ENCODE results near the gene CRABP2. TPM values are rescaled to one million over a fixed set of nuclear protein-coding genes. Genes with fewer than 3 reads are reported as not detected.

The CRABP2 gene
- total and polyA plus RNA-seq, 2 of the 13 experiments (the other 11 are each of a cell fraction or from before 2014, with no cell fraction given) = 0.40 to 0.60 TPM

- H3K9me3 ChIP-seq (ENCODE audit: low read length) = no peaks in the 10 kb centered on the region
- ChIA-PET CTCF (ENCODE audit: low intra/inter-chr PET ratio, low total read pairs) (no interaction called here), POLR2A (interaction anchor here (0.8 kb wide), 2 partner anchors 34 to 76 kb away, joined by 3 to 4 read pairs; partner anchors contain the start of gene METTL25B)
- in situ Hi-C loops (cut with HindIII; ENCODE audit: extremely low pct_ligation_motif_present, low pct_unique_long_range_greater_than_20kb) = no loop called here
- H3K4me1 ChIP-seq (ENCODE audit: insufficient read depth, low read length) = peaks cover 20% of the 10 kb centered on the region
- no peak overlapping the region for H3K27ac ChIP-seq (ENCODE audit: extremely low read length, insufficient read depth, low read length)
- H3K79me2 ChIP-seq (ENCODE audit: insufficient read depth, low read length) = no peaks in the 10 kb centered on the region
- no peak for DNase-seq (ENCODE audit: low spot score)
- peaks cover 85% of the 10 kb centered on the region for H4K20me1 ChIP-seq (ENCODE audit: insufficient read depth, low read length)
- intact Hi-C loops (cut with micrococcal nuclease; ENCODE audit: unreplicated experiment) = no loop called here
- H3K9ac ChIP-seq (ENCODE audit: insufficient read depth, low read depth, low read length) = no peak overlapping the region
- H3K4me3 ChIP-seq (replicated peaks in 1 of 3; ENCODE audit: insufficient read depth in 1 of 3, low read depth in 2 of 3, low read length in 3 of 3) = no peak overlapping the region
- BruUV-seq (replicated peaks) = no TSS peak
- 92% methylated on average over 12 of the region's 16 CpGs for WGBS (ENCODE audit: low lambda C conversion rate)
- H3K36me3 ChIP-seq (replicated peaks in 1 of 2; ENCODE audit: control insufficient read depth in 1 of 2, insufficient read depth in 2 of 2, low read length in 2 of 2) = 0 out of 5 replicates have a peak, but pooled peaks cover 0 to 1% of the 10 kb centered on the region in 2 experiments
- FAIRE-seq = no peak
- no peaks in the 10 kb centered on the region for H3K27me3 ChIP-seq (ENCODE audit: control insufficient read depth in 1 of 2, insufficient read depth in 2 of 2, low read length in 2 of 2)
- ATAC-seq = no peak
- H2AFZ ChIP-seq (ENCODE audit: low read length) = no peak overlapping the region
- H3K4me2 ChIP-seq (ENCODE audit: low read depth, low read length) = no peak overlapping the region
- TF ChIP-seq AGO1 (IDR thresholded peaks at IDR 0.05; ENCODE audit: low read depth, low read length, poor library complexity, severe bottlenecking) = peak; percentile 36
- TF ChIP-seq ZNF251 (CRISPR knock-in tag; IDR thresholded peaks at IDR 0.05) = no peak
- no peak for TF ChIP-seq PBX3 (CRISPR knock-in tag; IDR thresholded peaks at IDR 0.05; ENCODE audit: borderline replicate concordance)
- TF ChIP-seq PITX1 (CRISPR knock-in tag; IDR thresholded peaks at IDR 0.05) = no peak
- TF ChIP-seq UBTF (CRISPR knock-in tag; IDR thresholded peaks at IDR 0.05) = no peak
- no peak for TF ChIP-seq ZZZ3 (CRISPR knock-in tag; IDR thresholded peaks at IDR 0.05; ENCODE audit: borderline replicate concordance)
- TF ChIP-seq AGO2 (optimal IDR thresholded peaks at IDR 0.05; ENCODE audit: low read depth, low read length) = peak; percentile 80
- TF ChIP-seq KMT2B (CRISPR knock-in tag; IDR thresholded peaks at IDR 0.05) = no peak
- TF ChIP-seq SIX4 (CRISPR knock-in tag; IDR thresholded peaks at IDR 0.05) = no peak
- peak; percentile 30; the same call in 1 of the 2 replicates for TF ChIP-seq POLR2G (IDR thresholded peaks at IDR 0.05; ENCODE audit: low read depth, low read length)
- no peak for TF ChIP-seq ZNF83 (CRISPR knock-in tag; IDR thresholded peaks at IDR 0.05; ENCODE audit: borderline replicate concordance)
- TF ChIP-seq MIER2 (CRISPR knock-in tag; IDR thresholded peaks at IDR 0.05) = peak; percentile 92
- no peak for TF ChIP-seq ZNF564 (CRISPR knock-in tag; IDR thresholded peaks at IDR 0.05)
- 0 out of 2 replicates have a peak, but pooled peaks have one; percentile 40 for TF ChIP-seq AKAP8 (CRISPR knock-in tag; IDR thresholded peaks at IDR 0.05)
- TF ChIP-seq RBFOX2 (IDR thresholded peaks at IDR 0.05; ENCODE audit: low read depth, low read length) = peak; percentile 61
- TF ChIP-seq ZBTB21 (CRISPR knock-in tag; IDR thresholded peaks at IDR 0.05) = no peak
- TF ChIP-seq CENPBD1 (CRISPR knock-in tag; IDR thresholded peaks at IDR 0.05; ENCODE audit: borderline replicate concordance, low read depth) = no peak
- TF ChIP-seq KDM1A (CRISPR knock-in tag; IDR thresholded peaks at IDR 0.05) = no peak
- TF ChIP-seq REL (CRISPR knock-in tag; conservative IDR thresholded peaks at IDR 0.05) = no peak
- peak; percentile 12; the same call in 1 of the 2 replicates for TF ChIP-seq SAP130 (CRISPR knock-in tag; IDR thresholded peaks at IDR 0.05; ENCODE audit: low read depth)
Observed at GRCh38 chr1:156652131-156652991, 53.0 kb downstream of the CRABP2 start.
